CD4-positive, alpha-beta T cell treated with Interleukin-15 for 4 hours (primary cell): ENCODE measurements around the gene ZNF709.
"Not testable (repeated sequence)": the region's sequence is repeated elsewhere in the genome, so short reads cannot be mapped to it uniquely, and the experiment has no call there.

Source experiments
- DNase-seq: peaks from one replicate; pipeline ENCODE4 v3.0.0-alpha.2; 2020; ENCODE audit warnings: low spot score

Gene ZNF709

GRCh38 chr19:12450844-12451243 lies 33.8 kb downstream of the ZNF709 start:
- no peak for DNase-seq

DNA sequence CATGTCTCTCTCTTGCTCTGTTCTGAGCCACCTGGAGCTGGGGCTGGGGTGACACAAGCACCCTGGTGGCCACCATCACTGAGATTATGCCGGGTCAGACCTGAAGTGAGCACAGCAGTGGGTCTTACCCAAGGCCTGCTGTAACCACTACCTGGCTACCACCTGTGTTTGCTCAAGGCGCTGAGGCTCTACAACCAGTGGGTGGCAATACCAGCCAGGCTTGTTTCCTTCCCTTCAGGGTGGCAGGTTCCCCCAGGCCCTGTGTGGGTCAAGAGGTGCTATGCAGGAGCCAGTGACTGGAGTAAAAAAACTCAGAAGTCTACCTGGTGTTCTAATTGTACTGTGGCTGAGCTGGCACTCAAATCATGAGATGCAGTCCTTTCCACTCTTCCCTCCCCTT lies 35.8 kb downstream of the ZNF709 start:
- DNase-seq: no peak

- DNase-seq: peak; percentile 99
These were observed 43.9 kb downstream of the ZNF709 start, which contains the start of gene ZNF443 for GRCh38 chr19:12440541-12441316. Gene ZNF443, minus strand, starts transcription at chr19:12441021. Its CDS starts 107 bp downstream, at chr19:12440914.

GRCh38 chr19:12439686-12440540 lies 44.7 kb downstream of the ZNF709 start:
- DNase-seq: peak; percentile 15

DNA sequence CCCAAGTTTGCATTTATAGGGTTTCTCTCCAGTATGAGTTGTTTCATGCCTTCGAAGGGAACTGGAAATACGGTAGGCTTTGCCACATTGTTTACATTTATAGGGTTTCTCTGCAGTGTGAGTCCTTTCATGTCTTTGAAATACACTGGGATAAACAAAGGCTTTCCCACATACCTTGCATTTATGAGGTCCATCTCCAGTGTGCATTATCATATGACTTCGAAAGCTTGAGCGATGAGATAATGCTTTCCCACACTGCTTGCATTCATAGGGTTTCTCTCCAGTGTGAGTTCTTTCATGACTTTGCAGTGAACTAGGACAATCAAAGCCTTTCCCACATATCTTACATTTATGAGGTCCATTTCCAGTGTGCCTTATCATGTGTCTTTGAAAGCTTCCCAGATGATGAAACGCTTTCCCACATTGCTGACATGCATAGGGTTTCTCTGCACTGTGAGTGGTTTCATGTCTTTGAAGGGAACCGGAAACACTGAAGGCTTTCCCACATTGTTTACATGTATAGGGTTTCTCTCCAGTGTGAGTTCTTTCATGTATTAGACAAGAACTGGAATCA lies 53.8 kb downstream of the ZNF709 start:
- DNase-seq: not testable (repeated sequence)

- DNase-seq: no peak
These were observed 58.7 kb downstream of the ZNF709 start for GRCh38 chr19:12425888-12426274.

DNA sequence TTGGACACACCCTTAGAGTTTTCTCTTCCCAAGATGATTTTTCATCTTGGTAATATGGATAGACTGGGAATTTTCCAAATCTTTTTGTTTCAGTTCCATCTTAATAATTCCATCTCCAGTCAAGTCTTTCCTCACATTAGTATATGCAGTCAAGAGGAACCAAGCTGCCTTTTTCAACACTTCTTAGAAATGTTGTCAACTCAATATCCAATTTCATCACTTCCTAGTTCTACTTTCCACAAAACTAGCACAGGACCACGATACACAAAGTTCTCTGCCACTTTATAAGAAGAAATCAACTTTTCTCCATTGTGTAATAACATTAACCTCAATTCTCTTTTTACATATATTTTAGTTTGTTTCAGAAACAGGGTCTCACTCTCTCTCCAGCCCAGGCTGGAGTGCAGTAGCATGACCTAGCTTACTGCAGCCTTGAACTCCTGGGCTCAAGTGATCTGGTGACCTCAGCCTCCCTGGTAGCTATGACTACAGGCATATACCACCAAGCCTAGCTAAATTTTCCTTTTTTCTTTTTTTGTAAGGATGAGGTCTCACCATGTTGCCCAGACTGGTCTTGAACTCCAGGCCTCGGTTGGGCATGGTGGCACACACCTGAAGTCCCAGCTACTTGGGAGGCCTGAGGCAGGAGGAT lies 59.3 kb downstream of the ZNF709 start:
- no peak for DNase-seq

DNA sequence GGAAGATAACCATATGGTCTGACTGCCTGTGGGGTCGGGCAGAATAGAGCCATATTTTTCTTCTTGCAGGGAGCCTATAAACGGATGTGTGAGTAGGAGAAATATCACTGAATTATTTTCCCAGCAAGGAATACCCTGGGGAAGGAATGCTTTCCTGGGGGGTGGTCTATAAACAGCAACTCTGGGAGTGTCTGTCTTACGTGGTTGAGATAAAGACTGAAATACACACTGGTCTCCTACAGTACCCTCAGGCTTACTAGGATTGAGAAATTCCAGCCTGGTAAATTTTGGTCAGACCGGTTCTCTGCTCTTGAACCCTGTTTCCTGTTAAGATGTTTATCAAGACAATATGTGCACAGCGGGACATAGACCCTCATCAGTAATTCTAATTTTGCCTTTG lies 67.3 kb downstream of the ZNF709 start:
- DNase-seq: not testable (repeated sequence)

- no peak for DNase-seq
These were observed 72.7 kb downstream of the ZNF709 start for GRCh38 chr19:12411893-12412292.
